HG03442 (cell line): ENCODE measurements around the gene DTNB.
A peak's percentile ranks its signal among the peaks of the same experiment; 100 is the strongest.
"Not testable (repeated sequence)": the region's sequence is repeated elsewhere in the genome, so short reads cannot be mapped to it uniquely, and the experiment has no call there.

ENCODE experiments used
- ATAC-seq: cut with Tn5 transposase; IDR thresholded peaks from one replicate; pipeline ENCODE4 v1.9.1; 2021; ENCODE audit warnings: mild to moderate bottlenecking, moderate library complexity; ENCODE audit not compliant: unreplicated experiment

The DTNB gene

DNA sequence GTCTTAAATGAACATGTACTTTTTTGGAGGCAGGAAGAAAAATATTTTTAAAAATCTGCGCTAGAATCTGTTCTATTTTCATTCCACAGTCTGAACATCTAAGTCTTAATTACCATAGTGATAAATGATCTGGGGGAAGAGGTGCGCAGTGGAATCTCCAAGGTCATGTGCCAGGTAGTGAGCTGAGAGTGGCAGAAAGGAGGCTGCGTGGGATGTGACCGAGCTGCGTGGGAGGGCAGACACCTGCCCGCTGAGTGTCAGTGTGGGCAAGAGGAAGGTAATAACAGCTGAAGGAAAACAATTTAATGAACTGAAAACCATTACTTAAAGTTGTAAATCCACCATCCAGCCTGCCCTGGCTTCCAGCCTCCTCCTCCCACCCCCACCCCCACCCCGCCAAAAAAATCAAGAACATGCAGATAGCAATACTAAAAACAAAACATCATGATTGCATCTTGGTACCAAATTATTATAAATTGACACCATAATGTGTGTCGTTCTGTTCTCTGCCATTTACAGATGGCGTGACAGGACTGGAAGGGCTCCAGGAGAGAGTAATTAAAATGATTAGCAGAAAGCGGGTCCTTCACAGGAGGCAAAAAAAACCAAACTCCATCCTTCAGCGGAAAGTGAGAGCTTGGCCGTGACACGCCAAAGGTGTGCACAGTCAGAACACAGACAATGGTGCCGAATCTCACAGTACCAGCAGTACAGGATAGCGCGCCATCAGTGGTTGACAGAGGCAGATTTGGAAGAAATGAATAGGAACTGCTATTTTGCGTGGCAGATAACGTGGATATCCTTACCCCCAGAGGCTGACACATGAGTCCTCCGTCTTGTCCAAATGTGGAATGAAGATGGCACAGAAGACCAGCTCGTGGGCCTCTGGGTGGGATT is 11.4 kb upstream of the DTNB start:
- ATAC-seq = no peak

GRCh38 chr2:25682082-25682481 is 8.7 kb upstream of the DTNB start:
- no peak for ATAC-seq

DNA sequence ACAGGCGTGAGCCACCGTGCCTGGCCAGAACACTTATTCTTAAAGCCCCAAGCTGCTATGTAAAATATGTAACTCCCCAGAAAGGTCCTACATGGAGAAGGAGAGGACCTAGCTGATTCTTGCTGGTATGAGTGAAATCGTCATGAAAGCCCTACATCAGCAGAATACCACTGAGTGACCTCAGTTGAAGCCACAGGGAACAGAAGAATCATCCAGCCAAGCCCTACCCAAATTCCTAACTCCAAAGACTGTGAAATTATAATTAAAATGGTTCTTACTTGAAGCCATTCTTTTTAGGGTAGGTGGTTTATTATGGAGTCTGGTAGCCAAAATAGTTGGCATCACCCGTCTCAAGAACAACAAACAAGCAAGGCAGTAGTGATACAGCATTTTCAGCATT is 4.5 kb upstream of the DTNB start:
- ATAC-seq = no peak

DNA sequence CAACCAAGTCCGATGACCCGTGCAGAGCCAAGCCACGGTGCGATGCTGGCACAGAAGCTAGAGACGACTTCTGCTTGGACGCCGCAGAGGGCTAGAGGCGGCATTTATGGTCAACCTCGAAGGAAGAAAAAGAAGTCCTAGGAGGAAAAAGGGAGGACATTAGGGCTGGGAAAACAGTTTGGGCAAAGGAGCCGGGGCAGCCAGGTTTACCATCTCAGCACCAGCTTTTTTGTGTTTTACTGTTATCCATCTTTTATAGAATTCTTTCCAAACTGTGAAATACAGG is 643 bp upstream of the DTNB start:
- no peak for ATAC-seq

GRCh38 chr2:25672494-25673299 is 680 bp downstream of the DTNB start:
- peak; percentile 61 for ATAC-seq

GRCh38 chr2:25671622-25672021 is 1.8 kb downstream of the DTNB start:
- ATAC-seq = no peak

GRCh38 chr2:25669520-25669919 is 3.9 kb downstream of the DTNB start:
- no peak for ATAC-seq

DNA sequence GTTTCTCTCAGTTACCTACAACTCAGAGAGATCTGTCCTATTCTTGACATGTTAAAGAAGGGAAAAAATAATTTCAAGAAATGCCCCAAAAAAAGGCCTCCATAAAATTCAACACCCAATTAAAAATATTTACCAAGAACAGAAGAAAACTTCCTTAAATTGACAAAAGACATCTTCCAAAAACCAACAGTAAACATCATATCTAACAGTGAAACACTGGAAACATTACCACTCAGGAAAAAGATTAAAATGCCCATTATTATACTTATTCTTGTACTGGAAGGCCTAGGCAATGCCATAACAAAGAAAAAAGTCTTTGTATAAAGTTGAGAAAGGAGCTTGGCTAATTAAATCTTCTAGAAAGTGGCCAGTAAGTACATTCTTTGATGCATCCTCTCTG is 7.2 kb downstream of the DTNB start:
- ATAC-seq = no peak

- not testable (repeated sequence) for ATAC-seq
These were observed 7.9 kb downstream of the DTNB start for GRCh38 chr2:25665429-25665828.

DNA sequence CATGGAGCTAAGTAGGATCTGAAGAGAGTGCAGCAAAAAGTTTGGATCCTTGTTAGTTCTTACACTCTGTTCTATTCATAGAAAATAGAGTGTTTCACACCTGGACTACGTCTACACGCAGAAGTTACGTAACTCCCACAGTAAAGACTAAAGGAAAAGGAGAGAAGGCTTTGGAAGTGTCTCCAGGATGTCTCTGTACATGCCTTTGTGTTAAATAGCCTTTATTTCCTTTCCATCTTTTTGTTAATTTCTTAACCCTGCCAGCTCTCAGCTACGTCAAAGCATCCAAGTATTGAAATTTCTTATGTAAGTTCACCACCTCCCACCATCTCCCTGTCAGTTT is 8.4 kb downstream of the DTNB start:
- no peak for ATAC-seq

DNA sequence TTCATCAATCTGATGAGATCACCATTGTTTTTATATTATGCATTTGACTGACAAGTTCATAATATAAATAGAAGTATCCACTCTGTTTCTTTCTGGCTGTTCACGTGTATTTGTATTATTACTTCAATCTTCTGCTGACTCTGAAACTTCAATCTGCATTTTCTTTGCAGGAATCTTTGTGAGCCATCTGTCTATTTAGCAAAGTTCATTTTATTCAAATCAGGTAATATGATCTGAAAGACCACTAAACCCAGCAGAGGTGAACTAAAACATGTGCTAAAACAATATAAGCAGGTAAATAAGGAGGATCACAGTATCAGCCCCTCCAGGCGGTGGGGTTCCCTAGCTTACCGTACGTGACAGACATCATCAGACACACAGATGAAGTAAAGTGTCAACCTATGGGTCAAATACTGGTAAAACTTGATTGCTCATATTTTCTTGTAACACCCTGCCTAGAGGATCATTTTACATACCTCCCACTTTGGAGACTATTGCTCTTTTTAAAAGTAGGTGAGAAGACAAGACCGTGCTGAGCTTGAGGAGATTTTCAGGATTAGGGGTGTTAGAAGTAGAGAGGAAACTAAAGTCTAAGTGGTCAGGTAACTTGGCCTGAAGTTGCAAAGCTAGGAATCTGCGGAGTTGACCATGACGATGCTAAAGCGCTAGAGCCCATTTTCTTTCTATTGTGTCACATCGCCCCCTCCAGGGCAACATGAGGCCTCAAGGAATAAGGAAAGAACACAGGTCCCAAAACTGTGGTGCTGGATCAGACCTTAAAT is 9.0 kb downstream of the DTNB start:
- ATAC-seq = no peak

DNA sequence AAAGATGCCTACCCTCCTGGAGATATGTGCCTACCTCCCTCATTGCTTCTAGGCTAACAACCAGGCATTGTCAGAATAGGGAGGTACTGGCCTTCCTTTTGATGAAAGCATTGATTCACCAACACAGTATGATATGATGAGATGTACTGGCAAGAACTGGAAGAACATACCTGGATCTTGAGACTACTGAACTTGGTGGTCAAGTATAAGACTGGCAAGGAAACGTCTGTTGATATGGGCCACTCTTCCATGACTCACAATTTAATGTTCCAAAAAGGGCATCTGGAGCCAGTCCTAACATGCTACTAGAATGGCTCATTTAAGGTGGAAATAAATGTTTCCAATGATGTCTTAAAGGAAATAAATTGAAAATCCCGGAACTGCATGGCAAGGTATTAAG is 18.1 kb downstream of the DTNB start:
- no peak for ATAC-seq

DNA sequence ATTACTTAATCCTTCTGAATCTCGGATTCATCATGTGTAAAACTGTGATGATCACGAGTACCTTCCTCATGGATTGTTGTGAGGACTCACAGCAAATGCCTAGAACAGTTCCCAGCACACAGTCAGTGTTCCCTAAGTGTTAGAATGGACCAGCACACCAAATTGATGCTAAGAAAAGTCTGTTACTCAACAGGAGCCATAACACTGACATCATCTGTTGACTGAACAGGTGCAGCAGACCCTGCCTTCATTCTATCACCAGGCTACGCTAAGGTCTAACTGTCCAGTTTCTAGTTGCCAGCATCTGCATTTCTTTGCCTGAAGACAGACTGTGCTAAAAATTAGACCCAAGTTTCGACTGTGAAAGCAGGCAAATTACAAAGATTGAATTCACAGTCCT is 18.6 kb downstream of the DTNB start:
- ATAC-seq = no peak

GRCh38 chr2:25651782-25652455 is 21.5 kb downstream of the DTNB start:
- ATAC-seq = no peak

- ATAC-seq = no peak
These were observed 22.3 kb downstream of the DTNB start for GRCh38 chr2:25651066-25651465.

- no peak for ATAC-seq
These were observed 23.1 kb downstream of the DTNB start for GRCh38 chr2:25650256-25650655.

- no peak for ATAC-seq
These were observed 23.6 kb downstream of the DTNB start for GRCh38 chr2:25649786-25650185.

GRCh38 chr2:25642298-25642697 is 31.1 kb downstream of the DTNB start:
- ATAC-seq = no peak

DNA sequence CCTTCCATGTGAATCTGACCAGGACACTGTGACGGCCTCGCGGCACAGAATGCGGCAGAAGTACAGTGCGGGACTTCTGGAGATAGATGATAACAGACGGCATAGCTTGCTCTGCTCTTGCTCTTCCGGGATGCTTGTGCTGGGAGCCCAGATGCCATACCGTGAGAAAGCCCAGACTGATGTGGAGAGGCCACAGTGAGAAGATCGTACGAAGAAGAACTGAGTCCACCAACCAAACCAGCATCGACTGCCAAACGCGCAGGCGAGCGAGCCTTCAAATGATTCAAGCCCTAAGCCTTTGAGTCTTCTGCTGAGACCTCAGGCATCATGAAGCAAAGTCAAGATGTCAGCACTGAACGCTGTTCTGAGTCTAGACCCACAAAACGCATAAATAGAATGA is 33.7 kb downstream of the DTNB start:
- no peak for ATAC-seq

- no peak for ATAC-seq
These were observed 34.2 kb downstream of the DTNB start for GRCh38 chr2:25639131-25639530.

DNA sequence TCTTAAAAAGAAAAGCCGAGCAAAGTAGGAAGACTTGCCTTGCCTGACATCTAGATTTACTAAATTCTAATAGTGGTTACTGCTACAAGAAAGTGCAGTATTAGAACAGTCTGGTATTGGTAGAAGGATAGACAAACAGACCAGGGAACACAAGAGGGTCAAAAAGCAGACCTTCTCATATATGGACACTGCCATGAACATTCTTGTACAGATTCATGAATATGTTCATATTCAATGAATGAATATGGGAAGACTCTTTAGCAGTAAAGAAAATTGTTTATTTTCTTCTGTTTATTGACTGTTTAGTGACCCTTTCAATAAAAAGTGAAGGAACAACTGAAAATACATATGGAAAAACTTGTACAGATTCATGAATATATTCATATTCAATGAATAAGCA is 37.6 kb downstream of the DTNB start:
- no peak for ATAC-seq
